NCI-H1436 treated with DMSO at 0.1 percent for 48 hours (cell line): Measurements from ENCODE around the gene EFCAB14.
"Not testable (repeated sequence)": the region's sequence is repeated elsewhere in the genome, so short reads cannot be mapped to it uniquely, and the experiment has no call there.

ENCODE experiments used
- DNase-seq: peaks from one replicate; lab custom pipeline; 2025; lab: John Stamatoyannopoulos, UW

The EFCAB14 gene, protein sequence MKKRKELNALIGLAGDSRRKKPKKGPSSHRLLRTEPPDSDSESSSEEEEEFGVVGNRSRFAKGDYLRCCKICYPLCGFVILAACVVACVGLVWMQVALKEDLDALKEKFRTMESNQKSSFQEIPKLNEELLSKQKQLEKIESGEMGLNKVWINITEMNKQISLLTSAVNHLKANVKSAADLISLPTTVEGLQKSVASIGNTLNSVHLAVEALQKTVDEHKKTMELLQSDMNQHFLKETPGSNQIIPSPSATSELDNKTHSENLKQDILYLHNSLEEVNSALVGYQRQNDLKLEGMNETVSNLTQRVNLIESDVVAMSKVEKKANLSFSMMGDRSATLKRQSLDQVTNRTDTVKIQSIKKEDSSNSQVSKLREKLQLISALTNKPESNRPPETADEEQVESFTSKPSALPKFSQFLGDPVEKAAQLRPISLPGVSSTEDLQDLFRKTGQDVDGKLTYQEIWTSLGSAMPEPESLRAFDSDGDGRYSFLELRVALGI

DNA sequence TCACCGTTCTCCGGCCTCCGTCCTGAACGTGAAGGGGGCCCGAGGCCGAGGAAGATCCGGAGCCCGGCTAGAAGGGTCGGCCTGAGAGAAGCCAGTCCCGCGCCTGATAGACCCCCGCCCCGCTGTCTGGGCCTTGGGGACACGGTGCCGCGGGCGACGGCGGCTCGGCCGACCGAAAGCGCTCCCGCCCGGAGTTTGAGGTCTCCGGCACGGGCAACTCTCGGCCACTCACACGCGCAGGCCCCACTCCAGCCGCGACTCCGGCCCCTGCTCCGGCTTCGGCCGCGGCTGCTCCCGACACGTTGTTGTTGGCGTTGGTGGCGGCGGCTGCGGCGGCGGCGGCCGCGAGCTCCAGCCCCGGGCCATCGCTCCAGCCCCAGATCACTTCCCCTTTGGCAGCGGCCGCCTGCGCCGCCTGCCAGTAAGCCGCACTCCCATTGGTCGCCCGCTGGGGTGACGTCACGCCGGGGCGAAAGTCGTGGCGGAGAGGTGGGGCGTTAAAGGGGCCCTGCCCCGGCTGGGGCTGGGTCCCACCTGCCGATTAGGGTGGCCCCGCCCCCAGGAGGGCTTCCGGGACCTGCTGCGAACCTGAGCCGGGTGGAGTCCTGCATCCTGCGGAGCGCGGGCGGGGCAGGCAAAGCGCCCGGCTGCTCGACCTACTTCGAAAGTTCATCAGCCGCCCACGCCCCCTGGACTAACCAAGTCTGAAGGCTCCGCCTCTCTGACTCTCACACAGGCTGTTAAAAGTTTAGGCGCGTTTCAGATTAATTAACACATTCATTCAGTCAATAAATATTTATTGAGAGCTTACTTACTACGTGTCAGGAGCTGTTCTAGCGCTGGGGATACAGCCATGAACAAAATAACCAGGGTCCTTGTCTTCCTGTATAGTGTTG is at the start of gene EFCAB14:
TSS of gene EFCAB14 (minus strand) at position 388 of the 896 bp plus-strand sequence. CDS start 1,027 bp downstream, outside the sequence.
- DNase-seq = peak; percentile 76

DNA sequence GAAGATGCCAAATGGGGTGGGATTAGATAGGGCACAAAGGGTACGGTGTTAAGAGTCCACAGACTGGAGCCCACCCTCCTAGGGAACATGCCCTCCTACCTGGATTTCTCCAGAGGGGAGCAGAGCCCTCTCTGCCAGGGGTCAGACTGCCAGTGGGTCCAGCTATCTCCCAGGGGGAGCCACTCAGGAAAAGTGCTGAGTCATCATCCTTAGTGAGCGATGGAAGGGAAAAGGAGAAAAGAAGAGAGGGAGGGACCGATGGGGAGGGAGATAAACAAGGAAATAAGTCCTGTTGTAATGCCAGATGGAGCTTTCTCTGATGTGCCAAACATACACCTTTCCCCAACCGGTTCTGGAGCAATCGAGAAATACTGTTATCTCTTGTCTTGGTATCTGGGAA is 49.5 kb upstream of the EFCAB14 start:
- DNase-seq = no peak

DNA sequence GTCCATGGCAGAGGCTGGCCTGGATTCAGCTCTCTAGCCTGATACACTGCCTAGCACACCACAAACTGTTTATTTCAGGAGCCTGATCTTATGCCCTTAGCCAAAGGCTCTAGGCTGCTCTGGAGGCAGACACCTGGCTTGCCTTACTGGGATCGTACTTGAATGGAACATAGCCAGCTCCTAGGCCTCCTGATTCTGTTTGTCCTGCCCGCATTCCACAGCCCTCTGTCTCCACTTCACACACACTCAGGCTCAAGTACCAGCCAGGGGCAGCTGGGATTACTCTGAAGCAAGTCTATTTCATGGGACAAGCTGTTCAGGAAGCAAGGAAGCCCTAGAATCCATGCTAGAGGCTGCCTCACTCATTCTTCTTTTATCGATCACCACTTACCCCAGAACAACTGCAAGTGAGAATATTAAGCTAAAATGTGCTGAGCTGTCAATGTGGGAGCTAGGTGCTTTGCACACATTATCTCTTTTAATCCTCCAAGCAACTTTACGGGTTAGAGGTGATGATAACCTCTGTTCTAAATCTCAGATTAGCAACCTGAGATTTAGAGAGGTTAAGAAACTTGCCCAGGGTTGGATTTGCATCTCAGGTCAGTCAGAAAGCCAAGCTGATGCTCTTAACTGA is 48.9 kb upstream of the EFCAB14 start:
- no peak for DNase-seq

DNA sequence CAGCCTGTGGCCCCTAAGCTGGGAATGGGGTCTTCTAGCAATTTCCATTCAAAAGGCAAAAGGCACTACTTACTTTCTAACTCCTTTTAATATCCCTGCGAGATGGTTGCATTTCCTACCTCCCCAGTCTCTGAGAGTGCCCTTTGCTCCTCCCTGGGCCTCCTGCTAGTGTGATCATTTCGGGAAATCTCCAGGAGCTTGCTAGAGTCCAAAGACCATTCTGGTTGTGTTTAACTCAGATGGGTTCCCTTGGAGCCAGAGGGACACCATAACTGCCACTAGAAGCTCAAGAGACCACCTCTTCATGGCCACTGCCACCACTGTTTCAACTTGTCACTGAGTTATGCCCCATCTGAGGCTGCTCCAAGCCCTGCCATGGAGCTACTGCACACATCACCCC is 45.5 kb upstream of the EFCAB14 start:
- no peak for DNase-seq

DNA sequence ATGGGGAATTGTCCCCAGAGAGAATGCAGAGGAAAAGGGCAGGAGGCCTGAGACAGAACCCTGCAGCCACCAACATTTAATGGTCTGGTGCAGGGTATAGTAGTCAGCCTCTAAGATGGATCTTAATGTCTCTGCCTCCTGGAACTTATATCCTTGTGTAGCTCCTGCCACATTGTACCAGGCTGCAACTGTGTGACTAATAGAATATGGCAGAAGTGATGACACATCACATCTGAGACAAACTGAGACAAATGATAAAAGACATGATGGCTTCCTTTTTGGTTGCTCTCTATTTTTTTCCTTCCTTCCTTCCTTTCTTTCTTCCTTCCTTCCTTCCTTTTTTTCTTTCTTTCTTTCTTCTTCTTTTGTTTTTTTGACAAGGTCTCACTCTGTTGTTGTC is 42.8 kb upstream of the EFCAB14 start:
- no peak for DNase-seq

DNA sequence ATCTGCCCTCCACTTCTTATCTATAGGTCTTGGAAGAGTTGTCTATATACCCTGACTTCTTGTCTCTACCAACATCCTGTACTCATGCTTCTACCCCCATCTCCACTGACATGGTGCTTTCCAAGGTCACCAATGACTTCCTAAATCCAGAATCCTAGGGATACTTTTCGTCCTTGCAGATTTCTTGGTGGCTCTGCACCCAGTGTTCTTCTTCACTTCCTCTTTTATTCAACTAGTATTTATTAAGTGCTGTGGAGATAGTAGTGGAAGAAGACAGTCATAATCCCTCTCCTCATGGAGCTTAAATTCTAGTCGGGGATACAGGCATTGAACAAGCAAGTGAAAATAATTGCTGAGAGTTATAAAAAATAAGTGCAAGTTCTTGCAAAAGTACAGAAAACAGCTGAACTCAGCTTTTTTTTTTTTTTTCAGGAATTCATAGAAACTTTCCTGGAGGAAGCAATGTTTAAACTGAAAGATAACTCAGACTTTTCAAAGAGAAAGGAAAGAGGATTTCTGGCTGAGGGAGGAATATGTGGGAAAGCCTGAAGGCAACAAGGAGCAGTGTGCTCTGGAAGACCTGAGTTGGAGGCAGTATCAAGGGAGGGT is 41.7 kb upstream of the EFCAB14 start:
- no peak for DNase-seq

DNA sequence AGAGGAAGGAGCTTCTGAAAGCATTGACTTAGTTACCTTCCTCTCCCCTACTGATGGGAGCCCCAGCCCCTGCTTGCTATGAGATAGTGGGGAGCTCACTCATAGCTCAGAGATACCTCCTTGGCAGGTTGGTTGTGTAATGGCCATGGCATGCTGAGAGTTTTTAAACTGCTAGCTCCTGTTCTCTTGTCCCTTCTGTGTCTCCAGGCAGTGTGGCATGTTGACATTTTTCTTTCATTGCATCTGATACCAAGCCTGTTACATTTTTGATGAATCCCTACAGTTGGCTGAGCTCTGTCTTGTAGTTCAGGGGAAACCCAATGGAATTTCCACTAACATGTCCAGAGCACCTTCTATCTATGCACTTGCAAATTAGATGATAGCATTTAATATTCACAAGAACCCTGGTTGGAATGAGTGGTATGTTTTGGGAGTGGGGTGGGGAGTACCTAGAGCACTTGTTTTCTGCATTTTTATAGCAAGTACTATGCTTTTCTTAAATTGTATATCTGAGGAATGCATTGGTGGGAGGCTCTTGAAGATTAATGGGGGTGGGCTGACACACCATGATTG is 39.1 kb upstream of the EFCAB14 start:
- no peak for DNase-seq

DNA sequence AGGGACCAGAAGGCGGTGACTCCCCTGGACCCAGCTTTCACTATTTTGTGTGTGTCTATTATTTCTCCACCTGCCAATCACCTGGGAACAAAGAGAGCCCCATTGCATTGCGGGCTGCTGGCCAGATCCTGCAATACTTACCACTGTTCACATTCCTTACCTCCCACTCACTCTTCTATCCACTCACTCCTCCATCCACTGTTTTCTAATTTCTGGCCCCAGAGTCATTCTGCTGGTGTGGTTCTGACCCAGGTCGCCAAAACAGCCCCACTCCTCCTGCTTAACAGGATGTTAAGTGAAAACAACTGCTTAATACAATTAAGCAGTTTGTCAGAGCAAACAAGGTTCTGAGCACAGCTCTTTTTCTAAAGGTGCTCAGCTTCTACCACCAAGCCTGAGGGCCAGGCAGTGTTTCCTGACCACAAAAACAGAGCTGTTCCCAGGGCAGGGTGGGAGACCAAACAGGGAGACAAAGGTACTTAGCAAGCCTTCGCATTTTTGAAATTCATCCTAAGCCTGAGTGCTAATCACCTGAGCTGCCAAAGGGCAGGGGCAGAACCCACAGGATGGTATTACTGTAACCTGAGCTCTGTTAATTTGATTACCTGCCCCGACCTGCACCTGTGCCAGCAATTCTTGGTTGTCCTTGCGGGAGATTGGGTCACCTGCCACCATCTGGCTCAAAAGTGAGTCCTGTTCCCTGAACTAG is 38.5 kb upstream of the EFCAB14 start:
- DNase-seq = no peak

DNA sequence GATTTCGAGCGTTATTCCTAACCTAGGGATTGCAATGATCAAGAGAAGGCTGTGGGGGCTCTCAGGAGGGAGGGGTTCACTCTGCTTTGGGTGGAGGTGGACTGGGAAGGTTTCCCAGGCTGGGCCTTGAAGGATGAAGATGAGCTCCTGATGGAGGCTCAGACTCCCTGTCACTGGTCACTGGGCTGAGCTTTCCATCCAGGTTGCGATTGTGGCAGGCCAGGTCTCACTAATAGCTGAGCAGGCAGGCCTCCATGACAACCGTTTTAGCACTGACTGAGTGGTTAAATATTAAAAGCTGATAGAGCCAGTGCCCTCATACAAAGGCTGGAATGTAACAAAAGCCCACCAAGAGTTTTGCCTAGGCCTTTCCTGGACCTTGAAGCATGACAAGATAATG is 36.2 kb upstream of the EFCAB14 start:
- DNase-seq = no peak

DNA sequence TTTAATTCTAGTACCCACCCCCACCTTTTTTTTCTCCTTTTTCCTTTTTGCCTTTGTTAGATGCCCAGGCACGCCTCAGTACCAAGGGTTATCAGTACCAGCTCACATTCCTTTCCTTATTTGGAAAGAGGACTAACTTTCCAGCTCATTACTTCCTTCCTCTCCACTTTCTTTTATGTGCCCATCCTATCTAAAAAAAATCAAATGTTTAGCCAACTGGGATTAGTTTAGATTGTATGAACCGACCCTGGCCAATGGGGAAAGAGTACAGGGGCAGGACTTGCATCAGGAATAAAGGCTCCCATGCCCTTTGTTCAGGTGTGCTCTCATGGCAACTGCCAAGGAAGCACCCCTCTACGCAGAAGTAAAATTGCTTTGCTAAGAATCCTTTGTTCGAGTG is 35.8 kb upstream of the EFCAB14 start:
- DNase-seq = not testable (repeated sequence)

DNA sequence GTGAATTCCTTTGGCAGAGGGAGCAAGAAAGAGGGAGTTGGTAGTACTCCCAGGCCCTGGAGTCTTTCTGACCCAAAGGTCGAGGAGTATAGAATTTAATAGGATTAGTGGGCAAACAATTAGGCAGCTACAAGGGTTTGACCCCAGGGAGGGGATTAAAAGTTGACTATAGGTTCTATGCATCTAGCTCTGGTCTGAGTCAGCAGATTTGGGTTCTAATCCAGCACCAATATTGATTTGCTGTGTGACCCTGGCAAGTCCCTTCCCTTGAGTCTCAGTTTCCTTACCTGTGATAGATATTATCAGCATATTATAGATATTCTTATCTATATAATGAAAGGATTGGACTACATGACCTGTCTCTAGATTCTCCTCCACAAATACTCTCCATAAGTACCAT is 35.1 kb upstream of the EFCAB14 start:
- DNase-seq = no peak

DNA sequence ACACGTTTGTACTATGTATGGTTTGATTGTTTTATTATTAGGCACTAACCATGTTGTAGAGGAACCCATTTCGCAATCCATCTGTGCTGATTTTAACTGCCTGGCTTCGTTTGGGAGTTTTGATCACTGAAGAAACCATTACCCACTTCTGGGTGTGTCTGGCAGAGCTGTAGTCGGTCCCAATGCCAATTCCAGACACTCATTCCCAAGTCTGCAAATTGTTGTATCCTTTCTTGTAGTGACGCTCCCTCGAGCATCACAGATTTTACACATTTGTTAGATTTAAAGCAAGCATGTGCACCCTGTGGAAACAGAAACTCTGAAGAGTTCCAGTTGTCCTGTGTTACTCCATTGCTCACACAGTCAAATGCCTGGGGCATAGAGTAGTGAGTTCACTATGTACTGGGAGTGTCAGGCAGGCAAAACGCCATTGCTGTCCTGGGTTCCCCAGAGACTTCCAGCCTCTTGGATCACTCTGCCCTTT is 31.0 kb upstream of the EFCAB14 start:
- DNase-seq = no peak

DNA sequence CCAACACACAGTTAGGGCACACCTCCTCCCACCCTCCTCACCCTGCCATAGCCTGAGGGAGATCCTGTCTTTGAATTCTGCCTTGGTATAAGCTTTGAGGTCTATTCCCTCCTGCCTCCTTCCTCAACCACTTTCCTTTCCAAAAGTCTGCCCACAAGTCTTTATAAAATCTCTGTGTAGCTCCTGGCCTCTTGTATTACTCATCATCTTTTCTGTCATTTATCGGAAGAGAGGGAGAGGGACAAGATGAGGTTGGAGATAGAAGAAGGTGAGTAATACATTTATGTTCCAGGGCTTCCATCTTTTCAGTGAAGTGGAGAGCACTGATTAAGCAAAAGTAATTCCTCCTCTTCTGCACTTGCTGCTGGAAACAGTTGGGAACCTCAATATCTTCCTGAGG is 30.5 kb upstream of the EFCAB14 start:
- no peak for DNase-seq

DNA sequence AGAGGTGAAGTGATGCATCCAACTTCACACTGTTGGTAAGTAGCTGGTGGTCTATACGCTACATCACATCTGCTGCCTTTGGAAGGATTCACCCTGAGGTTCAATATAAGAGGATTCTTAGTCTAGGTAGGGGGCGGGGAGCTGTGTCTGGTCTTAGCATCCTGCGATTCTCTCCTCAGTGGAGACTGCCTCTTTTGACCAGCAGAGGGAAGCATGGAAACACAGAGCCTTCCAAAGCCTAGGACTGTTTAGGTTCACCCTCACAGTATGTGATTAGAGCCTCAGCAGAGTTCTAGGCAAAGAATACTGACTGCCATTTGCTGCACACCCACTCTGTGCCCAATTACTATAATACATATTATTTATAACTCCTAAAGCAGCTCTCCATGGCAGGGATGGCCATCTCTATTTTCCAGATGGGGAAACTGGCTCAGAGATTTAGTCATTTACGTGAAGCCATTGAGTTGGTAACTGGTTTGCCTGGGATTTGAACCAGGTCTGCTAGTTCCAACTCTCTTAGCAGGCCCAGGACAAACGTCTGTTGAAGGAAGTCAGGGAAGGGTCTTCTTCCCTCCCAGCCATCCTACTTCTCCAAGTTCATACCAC is 28.9 kb upstream of the EFCAB14 start:
- DNase-seq = no peak

DNA sequence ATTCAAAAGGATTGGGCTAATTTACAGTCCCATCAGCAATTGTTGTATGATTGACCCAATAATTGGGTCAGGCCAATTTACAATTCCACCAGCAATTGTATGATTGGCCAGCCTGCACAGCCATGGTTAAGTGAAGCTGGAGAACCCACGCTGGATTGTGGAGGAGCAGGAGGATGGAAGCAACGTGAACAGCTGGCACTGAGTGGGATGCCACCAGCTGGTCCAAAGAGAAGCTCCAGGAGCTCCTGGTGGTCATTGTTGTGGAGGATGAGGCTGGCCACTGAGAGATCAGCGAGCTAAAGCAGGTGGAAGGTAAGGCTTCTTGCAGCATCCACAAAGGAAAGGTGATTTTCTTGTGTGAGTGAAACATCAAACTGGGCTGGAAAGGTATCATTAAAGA is 23.2 kb upstream of the EFCAB14 start:
- DNase-seq = no peak

DNA sequence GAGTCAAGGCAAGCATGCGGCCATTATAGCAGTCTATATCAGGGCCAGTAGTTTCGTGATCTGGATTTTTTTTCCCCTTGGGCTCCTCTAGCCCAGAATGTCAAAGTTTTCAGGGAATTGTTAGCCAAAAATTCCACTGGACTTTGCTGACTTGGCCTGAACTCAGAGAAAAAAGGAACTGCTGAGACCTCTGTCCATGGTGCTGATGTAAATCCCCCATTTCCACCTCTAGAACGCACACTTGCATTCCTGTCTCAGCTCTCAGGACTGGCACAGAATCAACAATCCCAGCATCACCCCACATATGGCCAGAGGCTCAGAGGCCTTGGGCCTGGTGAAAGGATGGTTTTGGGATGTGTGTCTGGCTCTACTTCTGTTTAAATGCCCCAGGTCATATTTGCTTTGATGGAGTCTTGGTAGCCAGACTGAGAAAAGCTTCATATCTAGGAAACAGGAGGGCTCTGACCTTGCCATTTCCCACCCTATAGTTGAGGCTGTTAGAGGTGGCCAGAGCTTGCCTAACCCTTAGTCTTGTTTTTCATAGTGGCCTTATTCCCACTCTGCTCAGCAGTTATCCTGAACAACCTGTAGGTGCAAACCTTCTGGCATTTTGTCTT is 16.9 kb upstream of the EFCAB14 start:
- DNase-seq = no peak

DNA sequence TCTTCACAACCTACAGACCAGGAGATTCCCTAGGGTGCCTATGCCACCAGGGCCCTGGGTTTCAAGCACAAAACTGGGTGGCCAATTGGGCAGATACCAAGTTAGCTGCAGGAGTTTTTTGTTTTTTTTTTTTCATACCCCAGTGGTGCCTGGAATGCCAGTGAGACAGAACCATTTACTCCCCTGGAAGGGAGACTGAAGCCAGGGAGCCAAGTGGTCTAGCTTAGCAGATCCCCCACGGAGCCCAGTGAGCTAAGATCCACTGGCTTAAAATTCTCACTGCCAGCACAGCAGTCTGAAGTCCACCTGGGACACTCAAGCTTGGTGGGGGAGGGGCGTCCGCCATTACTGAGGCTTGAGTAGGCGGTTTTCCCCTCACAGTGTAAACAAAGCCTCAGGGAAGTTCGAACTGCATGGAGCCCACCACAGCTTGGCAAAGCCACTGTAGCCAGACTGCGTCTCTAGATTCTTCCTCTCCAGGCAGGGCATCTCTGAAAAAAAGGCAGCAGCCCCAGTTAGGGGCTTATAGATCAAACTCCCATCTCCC is 9.5 kb upstream of the EFCAB14 start:
- not testable (repeated sequence) for DNase-seq

DNA sequence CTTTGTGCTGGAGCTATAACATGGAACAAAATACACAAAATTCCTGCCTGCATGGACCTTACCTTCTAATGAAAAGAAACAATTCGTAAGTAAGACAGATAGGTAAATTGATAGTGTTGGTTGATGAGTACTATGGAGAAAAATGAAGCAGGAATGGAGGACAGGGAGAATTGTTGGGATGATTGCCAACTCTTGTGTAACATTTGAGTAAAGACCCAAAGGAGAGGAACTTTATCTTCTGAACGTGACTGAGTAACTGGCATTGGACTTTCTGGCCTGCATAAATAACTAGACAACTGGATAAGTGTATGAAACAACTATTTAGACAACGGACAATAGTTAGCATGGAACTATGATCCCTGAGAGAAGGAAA is 6.8 kb upstream of the EFCAB14 start:
- DNase-seq = no peak

DNA sequence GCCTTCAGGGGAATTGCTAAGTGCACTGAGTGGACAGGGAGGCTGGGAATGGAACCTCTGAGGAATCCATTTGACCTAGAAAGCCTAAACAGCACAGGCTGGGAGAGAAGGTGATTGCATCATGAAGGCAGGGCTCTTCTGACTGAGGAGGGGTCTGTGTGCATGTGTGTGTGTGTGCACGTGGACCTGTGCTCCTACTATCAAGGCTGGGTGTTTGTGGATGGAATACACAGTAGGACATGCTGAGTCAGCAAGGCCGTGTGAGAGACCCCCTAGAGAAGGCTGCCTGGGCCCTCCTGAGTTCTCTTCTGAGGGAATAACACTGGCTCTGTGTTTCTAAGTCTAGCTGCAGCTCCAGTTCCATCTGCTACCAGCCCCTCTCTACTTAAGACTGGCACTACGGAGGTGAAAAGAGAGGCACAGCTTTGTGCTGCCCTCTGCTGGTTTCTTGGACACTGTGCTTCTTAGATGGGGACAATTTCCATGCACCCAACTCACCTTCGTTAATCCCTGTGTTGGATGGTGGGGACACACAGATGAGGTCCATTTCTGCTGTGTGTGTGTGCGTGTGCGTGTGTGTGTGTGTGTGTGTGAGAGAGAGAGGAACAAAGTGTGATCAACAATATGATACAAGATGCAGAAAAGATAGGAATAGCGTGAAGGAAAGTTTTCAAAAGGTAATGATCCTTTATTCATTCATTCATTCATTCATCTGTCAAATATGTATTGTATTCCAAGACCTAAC is 6.2 kb upstream of the EFCAB14 start:
- peak; percentile 62 for DNase-seq
